HepG2 (cell line): ENCODE measurements around the gene CAPN10. TPM values are rescaled to one million over a fixed set of nuclear protein-coding genes. Genes with fewer than 3 reads are reported as not detected.
A peak's percentile ranks its signal among the peaks of the same experiment; 100 is the strongest.

ENCODE experiments used
- DMTF1 ChIP-seq: sonication (generic); formaldehyde crosslinking; IDR thresholded peaks from 2 replicates; pipeline ENCODE4 v1.4.0; 2020; ENCODE audit warnings: mild to moderate bottlenecking, missing genetic modification reagents
- FUBP1 ChIP-seq: sonication (generic); formaldehyde crosslinking; IDR thresholded peaks from 2 replicates; pipeline ENCODE4 v1.5.1; 2020; ENCODE audit warnings: missing genetic modification reagents, mild to moderate bottlenecking, borderline replicate concordance
- HMG20A ChIP-seq: IDR thresholded peaks from 2 replicates; pipeline ENCODE4 v1.6.1; 2016; ENCODE audit warnings: borderline replicate concordance
- HNRNPL ChIP-seq: fragments of 200-400 bp; formaldehyde crosslinking; IDR thresholded peaks from 2 replicates; pipeline ENCODE4 v1.6.1; 2017; ENCODE audit warnings: mild to moderate bottlenecking, low read depth, low read length
- HNRNPUL1 ChIP-seq: fragments of 200-400 bp; formaldehyde crosslinking; IDR thresholded peaks from 2 replicates; pipeline ENCODE4 v1.6.1; 2017; ENCODE audit warnings: low read depth, mild to moderate bottlenecking, low read length, moderate library complexity
- IRX3 ChIP-seq: sonication (generic); formaldehyde crosslinking; IDR thresholded peaks from 2 replicates; pipeline ENCODE4 v1.8.1; 2023; ENCODE audit warnings: mild to moderate bottlenecking, low read depth, missing genetic modification reagents, borderline replicate concordance
- ISL2 ChIP-seq: sonication (generic); formaldehyde crosslinking; IDR thresholded peaks from 2 replicates; pipeline ENCODE4 v1.5.0; 2020; ENCODE audit warnings: missing genetic modification reagents
- NFAT5 ChIP-seq: sonication (generic); formaldehyde crosslinking; IDR thresholded peaks from 2 replicates; pipeline ENCODE4 v1.4.0; 2020; ENCODE audit warnings: missing genetic modification reagents
- NFIB ChIP-seq: sonication (generic); formaldehyde crosslinking; IDR thresholded peaks from 2 replicates; pipeline ENCODE4 v1.9.0; 2021; ENCODE audit warnings: missing genetic modification reagents, mild to moderate bottlenecking, borderline replicate concordance
- RARA ChIP-seq: IDR thresholded peaks from 2 replicates; pipeline ENCODE4 v1.6.1; 2016; ENCODE audit warnings: missing genetic modification reagents, missing compliant biosample characterization
- TIGD3 ChIP-seq: sonication (generic); formaldehyde crosslinking; IDR thresholded peaks from 2 replicates; pipeline ENCODE4 v1.5.1; 2020; ENCODE audit warnings: mild to moderate bottlenecking, missing genetic modification reagents, borderline replicate concordance
- ZBTB33 ChIP-seq: sonication (generic); formaldehyde crosslinking; IDR thresholded peaks from 2 replicates; pipeline ENCODE4 v1.4.0; 2020; ENCODE audit warnings: missing genetic modification reagents
- ZMYM4 ChIP-seq: sonication (generic); formaldehyde crosslinking; IDR thresholded peaks from 2 replicates; pipeline ENCODE4 v1.8.1; 2023; ENCODE audit warnings: mild to moderate bottlenecking, missing genetic modification reagents
- ZNF598 ChIP-seq: sonication (generic); formaldehyde crosslinking; IDR thresholded peaks from 2 replicates; pipeline ENCODE4 v1.5.1; 2020; ENCODE audit warnings: mild to moderate bottlenecking, missing genetic modification reagents, borderline replicate concordance
- ZNF629 ChIP-seq: sonication (generic); formaldehyde crosslinking; conservative IDR thresholded peaks from 2 replicates; pipeline ENCODE4 v1.5.0; 2020; ENCODE audit warnings: missing genetic modification reagents
- ZNF777 ChIP-seq: sonication (generic); formaldehyde crosslinking; IDR thresholded peaks from 2 replicates; pipeline ENCODE4 v1.4.0; 2020; ENCODE audit warnings: missing genetic modification reagents
- polyA plus RNA-seq, 8 experiments: library from polyadenylated mRNA; depleted of rRNA in 3 of 8; stranded (reverse) in 7 of 8; unstranded in 1 of 8; fragments of >200 nt; fragmentation: Illumina TruSeq in 4 of 8; extraction: Trizol in 4 of 8; gene quantifications; 2 replicates each; pipeline versions ENCODE4 v1.2.1 to v1.2.3, GENCODE V29; 2011 to 2016; ENCODE audit warnings: low read depth in 4 of 8, missing spikeins in 1 of 8, mixed read lengths in 1 of 8; ENCODE audit not compliant: insufficient read depth in 1 of 8
- total RNA-seq, 5 experiments: library from RNA; depleted of rRNA; stranded (reverse); fragments of >200 nt; fragmentation: Illumina TruSeq; extraction: Trizol; gene quantifications; 2 replicates each; pipeline ENCODE4 v1.2.3, GENCODE V29; 2016; ENCODE audit warnings: low read depth in 1 of 5

The CAPN10 gene
- total and polyA plus RNA-seq, 2 of the 13 experiments (the other 11 are each of a cell fraction or from before 2014, with no cell fraction given) = 27.6 to 32.4 TPM

- peak; percentile 97 for TF ChIP-seq ZMYM4 (CRISPR knock-in tag)
- TF ChIP-seq ZNF598 (CRISPR knock-in tag) = 0 out of 2 replicates have a peak, but pooled peaks have one; percentile 64
- TF ChIP-seq DMTF1 (CRISPR knock-in tag) = no peak
- TF ChIP-seq RARA (CRISPR knock-in tag) = peak; percentile 57
- 0 out of 2 replicates have a peak, but pooled peaks have one; percentile 31 for TF ChIP-seq FUBP1 (CRISPR knock-in tag)
- peak; percentile 99; the same call in 1 of the 2 replicates for TF ChIP-seq NFIB (CRISPR knock-in tag)
- peak; percentile 59 for TF ChIP-seq ZBTB33 (CRISPR knock-in tag)
- no peak for TF ChIP-seq IRX3 (CRISPR knock-in tag)
- 0 out of 2 replicates have a peak, but pooled peaks have one; percentile 5 for TF ChIP-seq ZNF629
- no peak for TF ChIP-seq ZNF777 (CRISPR knock-in tag)
- TF ChIP-seq HNRNPL = no peak
- TF ChIP-seq HMG20A (CRISPR knock-in tag) = no peak
- no peak for TF ChIP-seq HNRNPUL1
- peak; percentile 71; the same call in 1 of the 2 replicates for TF ChIP-seq ISL2 (CRISPR knock-in tag)
- TF ChIP-seq NFAT5 (CRISPR knock-in tag) = no peak
- TF ChIP-seq TIGD3 (CRISPR knock-in tag) = no peak
These were observed 17.9 kb downstream of the CAPN10 start (continued) for GRCh38 chr2:240604291-240604938.
